ENCODE results near the gene FAM168A. TPM values are rescaled to one million over a fixed set of nuclear protein-coding genes. Genes with fewer than 3 reads are reported as not detected.

FAM168A gene
- total and polyA plus RNA-seq, 2 of the 8 experiments (the other 6 are each of a cell fraction or from before 2014, with no cell fraction given): 17.1 to 21.6 TPM

DNA sequence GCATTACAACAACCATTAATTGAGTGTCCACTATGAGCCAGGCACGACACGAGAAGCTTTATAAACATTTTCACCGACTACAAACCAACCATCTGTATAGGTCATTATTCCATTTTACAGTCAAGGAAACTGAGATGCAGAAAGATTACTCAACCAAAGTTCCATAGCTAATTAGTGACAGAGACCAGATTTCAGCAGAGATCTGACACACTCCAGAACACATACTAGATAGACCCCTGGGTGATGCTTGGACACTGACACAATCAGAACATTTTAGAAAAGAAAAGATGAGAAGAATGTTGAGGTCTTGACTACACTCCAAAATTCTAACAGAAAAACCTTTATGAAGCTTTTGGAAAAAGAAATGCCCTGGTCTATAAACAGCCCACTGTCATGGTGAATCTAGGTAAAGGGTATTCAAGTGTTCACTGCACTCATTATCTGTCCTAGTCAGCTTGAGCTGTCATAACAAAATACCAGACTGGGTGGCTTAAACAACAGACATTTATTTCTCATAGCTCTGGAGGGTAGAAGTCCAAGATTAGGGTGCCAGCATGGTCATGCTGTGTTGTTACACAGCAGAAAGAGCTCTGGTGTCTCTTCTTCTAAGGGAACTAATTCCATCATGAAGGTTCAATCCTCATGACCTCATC, 132.8 kb downstream of the FAM168A start:
- POLR2A ChIA-PET (ENCODE audit: partially characterized antibody): interaction anchor here (0.6 to 1.5 kb wide), 5 partner anchors 14 to 233 kb away, joined by 3 to 4 read pairs (median 3); partner anchors contain the start of gene FAM168A
- Histone ChIP-seq H2AK5ac (ENCODE audit: low read depth, low read length) (no peak overlapping the region), H4K91ac (replicated peaks; ENCODE audit: insufficient read length, low read length) (no peak overlapping the region), H3K4me3 (ENCODE audit: extremely low read depth in 1 of 4, insufficient read depth in 2 of 4, low read depth in 3 of 4, low read length in 4 of 4) (no peak overlapping the region), H3K18ac (ENCODE audit: extremely low read depth, low read length) (no peak overlapping the region), H3K23ac (ENCODE audit: insufficient read length) (no peak overlapping the region), H3K4me1 (replicated peaks in 1 of 4; ENCODE audit: control insufficient read depth in 3 of 4, insufficient read depth in 4 of 4, low read length in 3 of 4) (no peaks in the 10 kb centered on the region), H2BK15ac (ENCODE audit: low read length) (no peak overlapping the region), H4K8ac (ENCODE audit: extremely low read depth, insufficient read depth, low read length) (no peak overlapping the region), H3K56ac (replicated peaks; ENCODE audit: insufficient read length, low read depth, low read length) (no peak overlapping the region), H2AFZ (ENCODE audit: low read length) (no peak overlapping the region), H3K23me2 (ENCODE audit: low read depth, low read length) (no peaks in the 10 kb centered on the region), H3K4me2 (ENCODE audit: insufficient read depth in 1 of 2, low read depth in 2 of 2, low read length in 2 of 2) (no peak overlapping the region), H3K79me2 (ENCODE audit: control insufficient read depth in 1 of 2, insufficient read depth in 2 of 2, low read length in 2 of 2) (no peaks in the 10 kb centered on the region), H3K9ac (replicated peaks in 1 of 4; ENCODE audit: extremely low read depth in 1 of 4, low read depth in 3 of 4, low read length in 3 of 4) (no peak overlapping the region), H4K20me1 (replicated peaks in 1 of 2; ENCODE audit: control insufficient read depth in 1 of 2, insufficient read depth in 2 of 2, low read length in 2 of 2) (no peaks in the 10 kb centered on the region), H3K9me3 (ENCODE audit: insufficient read depth in 2 of 2, low read depth in 1 of 2, low read length in 1 of 2) (no peaks in the 10 kb centered on the region), H2BK20ac (ENCODE audit: low read length) (no peak overlapping the region), H2BK120ac (replicated peaks; ENCODE audit: low read depth, low read length) (no peak overlapping the region), H3K27me3 (replicated peaks in 1 of 4; ENCODE audit: control insufficient read depth in 3 of 4, extremely low read depth in 1 of 4, insufficient read depth in 3 of 4, low read length in 3 of 4) (no peaks in the 10 kb centered on the region), H3K36me3 (ENCODE audit: control insufficient read depth in 2 of 4, insufficient read depth in 4 of 4, low read length in 3 of 4) (peaks cover 0 to 2% (median 0%) of the 10 kb centered on the region in 4 experiments; a peak in 1 of 8 replicates), H3K14ac (ENCODE audit: insufficient read length) (no peak overlapping the region), H3K4ac (replicated peaks; ENCODE audit: insufficient read length, low read depth, low read length) (no peak overlapping the region), H2BK5ac (ENCODE audit: low read depth, low read length) (no peak overlapping the region), H4K5ac (ENCODE audit: insufficient read length, low read depth, low read length) (no peak overlapping the region), H3K27ac (ENCODE audit: low read depth, low read length) (no peak overlapping the region), H2BK12ac (ENCODE audit: low read depth, low read length) (no peak overlapping the region), H3K79me1 (ENCODE audit: low read depth, low read length) (no peaks in the 10 kb centered on the region; the same call in 1 of the 2 replicates)
- CTCF ChIA-PET (ENCODE audit: partially characterized antibody): interaction anchor here (0.6 to 6.3 kb wide), 12 partner anchors 10 to 551 kb away, joined by 3 to 41 read pairs (median 5); no protein-coding TSS in a partner anchor
- WGBS, 2 experiments (ENCODE audit: extremely low coverage in 1 of 2, insufficient coverage in 1 of 2, insufficient read length in 1 of 2, insufficient replicate concordance in 2 of 2, low coverage in 1 of 2, low lambda C conversion rate in 2 of 2, missing lambda C conversion rate in 1 of 2): 96% methylated on average over 3 of the region's 3 CpGs; no CpG with 5 or more reads in 1 of the 2 experiments
- DNase-seq (ENCODE audit: low read depth in 1 of 2, low spot score in 2 of 2) (no peak), FAIRE-seq (no peak)
- TF ChIP-seq SRF (IDR thresholded peaks at IDR 0.05; ENCODE audit: low read depth, low read length): no peak
- TF ChIP-seq BRCA1 (IDR thresholded peaks at IDR 0.05; ENCODE audit: low read depth, low read length): no peak
- no peak for TF ChIP-seq CBX5 (IDR thresholded peaks at IDR 0.05; ENCODE audit: low read depth, low read length)
- TF ChIP-seq NANOG (IDR thresholded peaks at IDR 0.05; ENCODE audit: insufficient read depth, low read depth, low read length, poor library complexity, severe bottlenecking): no peak
- no peak for TF ChIP-seq SIN3A (conservative IDR thresholded peaks at IDR 0.05 in 1 of 2, IDR thresholded peaks at IDR 0.05 in 1 of 2; ENCODE audit: low read depth in 1 of 2, low read length in 2 of 2)
- no peak for TF ChIP-seq CREB1 (IDR thresholded peaks at IDR 0.05)

Data from H1 (cell line).